PC-3 (cell line): Measurements from ENCODE around the gene CEBPZOS. TPM values are rescaled to one million over a fixed set of nuclear protein-coding genes. Genes with fewer than 3 reads are reported as not detected.

Experiments
- ATAC-seq: fragments of 200-7000 bp; cut with Tn5 transposase; 2 replicates; pipeline ENCODE4 v1.9.1; 2020; ENCODE audit warnings: mild to moderate bottlenecking, moderate library complexity
- BruUV-seq: library from RNA; stranded (reverse); fragments of 400-500 nt; replicated peaks from 2 replicates; lab custom pipeline; 2021; lab: Mats Ljungman, UMichigan
- CTCF ChIA-PET: fragments of 300-600 bp; sonication (Branson Sonifier 250); formaldehyde crosslinking; loops from one replicate; lab custom pipeline; 2022; ENCODE audit warnings: antibody characterized with exemption; lab: Charles Lee
- POLR2A ChIA-PET: fragments of 300-600 bp; sonication (Branson Sonifier 250); formaldehyde crosslinking; loops from one replicate; lab custom pipeline; 2022; ENCODE audit warnings: antibody characterized with exemption; ENCODE audit not compliant: unreplicated experiment; lab: Charles Lee
- DNase-seq: peaks from one replicate; pipeline ENCODE4 v3.0.0-alpha.2; 2015
- H2AFZ ChIP-seq: fragments of 300-600 bp; sonication (generic); 2 replicates; pipeline ENCODE4 v1.6.0; 2016; ENCODE audit warnings: antibody characterized with exemption, low read length
- H3F3A ChIP-seq: fragments of 300-600 bp; sonication (generic); one replicate; pipeline ENCODE4 v1.6.0; 2017; ENCODE audit warnings: antibody characterized with exemption, low read length, control low read depth, mild to moderate bottlenecking; ENCODE audit not compliant: unreplicated experiment
- H3K27ac ChIP-seq: fragments of 300-600 bp; sonication (generic); 2 replicates; pipeline ENCODE4 v1.5.1; 2016; ENCODE audit warnings: mild to moderate bottlenecking, low read length
- H3K27me3 ChIP-seq: fragments of 300-600 bp; sonication (generic); 2 replicates; pipeline ENCODE4 v1.6.1; 2016; ENCODE audit warnings: low read length, mixed read lengths
- H3K36me3 ChIP-seq: fragments of 300-600 bp; sonication (generic); 2 replicates; pipeline ENCODE4 v1.6.1; 2016; ENCODE audit warnings: low read depth, mixed run types, low read length, mixed read lengths
- H3K4me1 ChIP-seq: fragments of 300-600 bp; sonication (generic); 2 replicates; pipeline ENCODE4 v1.5.1; 2016; ENCODE audit warnings: low read length; ENCODE audit not compliant: insufficient read depth
- H3K4me2 ChIP-seq: fragments of 300-600 bp; sonication (generic); 2 replicates; pipeline ENCODE4 v1.6.0; 2016; ENCODE audit warnings: low read length
- H3K4me3 ChIP-seq: fragments of 300-600 bp; sonication (generic); 2 replicates; pipeline ENCODE4 v1.5.1; 2016; ENCODE audit warnings: mild to moderate bottlenecking, low read length, mixed read lengths
- H3K79me2 ChIP-seq: fragments of 300-600 bp; sonication (generic); 2 replicates; pipeline ENCODE4 v1.6.1; 2017; ENCODE audit warnings: low read length, mixed read lengths
- H3K9ac ChIP-seq: fragments of 300-600 bp; sonication (generic); 2 replicates; pipeline ENCODE4 v1.6.0; 2016; ENCODE audit warnings: mild to moderate bottlenecking, low read length
- H3K9me2 ChIP-seq: fragments of 300-600 bp; sonication (generic); replicated peaks from 2 replicates; pipeline ENCODE4 v1.6.1; 2016; ENCODE audit warnings: mixed run types, low read length, mixed read lengths
- H3K9me3 ChIP-seq: fragments of 300-600 bp; sonication (generic); 2 replicates; pipeline ENCODE4 v1.6.1; 2016; ENCODE audit warnings: low read length, mixed read lengths
- H4K20me1 ChIP-seq: fragments of 300-600 bp; sonication (generic); 2 replicates; pipeline ENCODE4 v1.6.1; 2016; ENCODE audit warnings: low read length, mixed read lengths
- EZH2 ChIP-seq: fragments of 300-600 bp; sonication (generic); IDR thresholded peaks from one replicate; pipeline ENCODE4 v1.6.1; 2017; ENCODE audit warnings: antibody characterized with exemption, mild to moderate bottlenecking, low read length; ENCODE audit not compliant: unreplicated experiment
- EZH2phosphoT487 ChIP-seq: fragments of 300-600 bp; sonication (generic); IDR thresholded peaks from 2 replicates; pipeline ENCODE4 v1.6.1; 2018; ENCODE audit warnings: mild to moderate bottlenecking, antibody characterized with exemption, low read length, borderline replicate concordance
- intact Hi-C: fragments of 100-400 bp; cut with micrococcal nuclease; formaldehyde crosslinking; loops from 2 replicates; pipeline ENCODE4 v1.9.0; 2023
- total RNA-seq: library from RNA; depleted of rRNA; stranded (reverse); fragments of >200 nt; gene quantifications from 2 replicates; pipeline ENCODE4 v1.2.3, GENCODE V29; 2014
- TF ChIP-seq, protein P1 (sequence below): fragments of 300-600 bp; sonication (generic); conservative IDR thresholded peaks from 2 replicates; pipeline ENCODE4 v1.5.1; 2017; ENCODE audit warnings: antibody characterized with exemption, low read depth, mild to moderate bottlenecking, low read length

The CEBPZOS gene
- total RNA-seq, 1 experiment from 2014 or later, result 30.8 TPM

DNA sequence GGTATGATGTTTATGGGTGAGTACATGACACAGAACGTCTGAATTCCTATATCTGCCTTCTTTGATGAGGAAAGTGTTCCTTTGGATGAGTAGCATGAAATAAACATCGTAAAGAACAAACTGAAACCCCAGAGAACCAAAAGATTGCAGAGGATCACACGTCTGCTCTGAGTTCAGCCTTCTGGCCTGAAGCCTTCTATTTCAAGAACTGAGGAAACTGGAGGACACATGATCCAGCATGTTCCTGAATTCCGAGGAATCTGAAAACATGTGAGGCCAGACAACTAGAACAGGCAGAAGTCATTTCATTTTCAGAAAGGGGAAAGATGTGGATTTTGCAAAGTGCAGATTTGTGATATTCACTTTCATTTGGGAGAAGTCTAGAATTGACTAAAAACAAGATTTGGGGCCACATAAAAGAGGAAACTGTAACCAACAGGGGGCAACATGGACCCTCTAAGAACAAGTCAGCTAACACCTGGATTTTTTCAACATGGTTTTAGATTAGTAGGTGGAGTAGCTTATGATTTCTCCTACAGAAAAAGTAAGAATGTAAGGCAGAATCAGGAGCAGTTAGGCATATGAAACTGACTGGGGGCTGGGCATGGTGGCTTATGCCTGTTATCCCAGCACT is 16.2 kb upstream of the CEBPZOS start:
- no peak for DNase-seq
- ChIA-PET CTCF (no interaction called here), POLR2A (no interaction called here)
- Histone ChIP-seq H3K36me3 (no peaks in the 10 kb centered on the region), H2AFZ (peak overlapping the region; percentile 40; the same call in 1 of the 2 replicates), H3F3A (no peaks in the 10 kb centered on the region), H3K4me1 (no peaks in the 10 kb centered on the region), H3K4me2 (no peak overlapping the region), H3K9me3 (no peaks in the 10 kb centered on the region), H4K20me1 (no peaks in the 10 kb centered on the region), H3K4me3 (no peak overlapping the region), H3K27me3 (no peaks in the 10 kb centered on the region), H3K9ac (no peak overlapping the region), H3K27ac (no peak overlapping the region), H3K79me2 (no peaks in the 10 kb centered on the region), H3K9me2 (no peaks in the 10 kb centered on the region)
- TF ChIP-seq, protein P1, sequence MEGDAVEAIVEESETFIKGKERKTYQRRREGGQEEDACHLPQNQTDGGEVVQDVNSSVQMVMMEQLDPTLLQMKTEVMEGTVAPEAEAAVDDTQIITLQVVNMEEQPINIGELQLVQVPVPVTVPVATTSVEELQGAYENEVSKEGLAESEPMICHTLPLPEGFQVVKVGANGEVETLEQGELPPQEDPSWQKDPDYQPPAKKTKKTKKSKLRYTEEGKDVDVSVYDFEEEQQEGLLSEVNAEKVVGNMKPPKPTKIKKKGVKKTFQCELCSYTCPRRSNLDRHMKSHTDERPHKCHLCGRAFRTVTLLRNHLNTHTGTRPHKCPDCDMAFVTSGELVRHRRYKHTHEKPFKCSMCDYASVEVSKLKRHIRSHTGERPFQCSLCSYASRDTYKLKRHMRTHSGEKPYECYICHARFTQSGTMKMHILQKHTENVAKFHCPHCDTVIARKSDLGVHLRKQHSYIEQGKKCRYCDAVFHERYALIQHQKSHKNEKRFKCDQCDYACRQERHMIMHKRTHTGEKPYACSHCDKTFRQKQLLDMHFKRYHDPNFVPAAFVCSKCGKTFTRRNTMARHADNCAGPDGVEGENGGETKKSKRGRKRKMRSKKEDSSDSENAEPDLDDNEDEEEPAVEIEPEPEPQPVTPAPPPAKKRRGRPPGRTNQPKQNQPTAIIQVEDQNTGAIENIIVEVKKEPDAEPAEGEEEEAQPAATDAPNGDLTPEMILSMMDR, result no peak
- TF ChIP-seq EZH2phosphoT487 (no peak), EZH2 (no peak)
- intact Hi-C loops, result no loop called here
- no peak for ATAC-seq
- BruUV-seq, result no TSS peak

DNA sequence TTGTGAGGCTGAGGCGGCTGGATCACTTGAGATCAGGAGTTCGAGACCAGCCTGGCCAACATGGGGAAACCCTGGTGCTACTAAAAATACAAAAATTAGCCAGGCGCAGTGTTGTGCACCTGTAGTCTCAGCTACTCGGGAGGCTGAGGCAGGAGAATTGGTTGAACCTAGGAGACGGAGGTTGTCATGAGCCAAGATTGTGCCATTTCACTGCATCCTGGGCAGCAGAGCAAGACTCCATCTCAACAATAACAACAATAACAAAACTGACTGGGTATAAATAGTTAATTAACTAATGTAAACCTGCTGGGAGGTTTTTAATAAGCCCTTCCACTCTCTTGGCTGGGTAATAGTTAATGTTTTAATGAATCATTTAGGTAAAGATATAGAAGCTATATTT is 15.7 kb upstream of the CEBPZOS start:
- no peaks in the 10 kb centered on the region for H3F3A ChIP-seq
- H3K27me3 ChIP-seq, result no peaks in the 10 kb centered on the region
- intact Hi-C loops, result no loop called here
- DNase-seq (no peak), ATAC-seq (no peak)
- no peaks in the 10 kb centered on the region for H3K9me3 ChIP-seq
- no peaks in the 10 kb centered on the region for H4K20me1 ChIP-seq
- no peak overlapping the region for H3K27ac ChIP-seq
- H3K4me1 ChIP-seq, result no peaks in the 10 kb centered on the region
- H3K9me2 ChIP-seq, result no peaks in the 10 kb centered on the region
- TF ChIP-seq, protein P1, result no peak
- TF ChIP-seq EZH2 (no peak), EZH2phosphoT487 (no peak)
- no peak overlapping the region for H3K9ac ChIP-seq
- H2AFZ ChIP-seq, result no peak overlapping the region
- no peaks in the 10 kb centered on the region for H3K36me3 ChIP-seq
- ChIA-PET CTCF (no interaction called here), POLR2A (no interaction called here)
- no peak overlapping the region for H3K4me3 ChIP-seq
- no peaks in the 10 kb centered on the region for H3K79me2 ChIP-seq
- BruUV-seq, result no TSS peak
- no peak overlapping the region for H3K4me2 ChIP-seq

DNA sequence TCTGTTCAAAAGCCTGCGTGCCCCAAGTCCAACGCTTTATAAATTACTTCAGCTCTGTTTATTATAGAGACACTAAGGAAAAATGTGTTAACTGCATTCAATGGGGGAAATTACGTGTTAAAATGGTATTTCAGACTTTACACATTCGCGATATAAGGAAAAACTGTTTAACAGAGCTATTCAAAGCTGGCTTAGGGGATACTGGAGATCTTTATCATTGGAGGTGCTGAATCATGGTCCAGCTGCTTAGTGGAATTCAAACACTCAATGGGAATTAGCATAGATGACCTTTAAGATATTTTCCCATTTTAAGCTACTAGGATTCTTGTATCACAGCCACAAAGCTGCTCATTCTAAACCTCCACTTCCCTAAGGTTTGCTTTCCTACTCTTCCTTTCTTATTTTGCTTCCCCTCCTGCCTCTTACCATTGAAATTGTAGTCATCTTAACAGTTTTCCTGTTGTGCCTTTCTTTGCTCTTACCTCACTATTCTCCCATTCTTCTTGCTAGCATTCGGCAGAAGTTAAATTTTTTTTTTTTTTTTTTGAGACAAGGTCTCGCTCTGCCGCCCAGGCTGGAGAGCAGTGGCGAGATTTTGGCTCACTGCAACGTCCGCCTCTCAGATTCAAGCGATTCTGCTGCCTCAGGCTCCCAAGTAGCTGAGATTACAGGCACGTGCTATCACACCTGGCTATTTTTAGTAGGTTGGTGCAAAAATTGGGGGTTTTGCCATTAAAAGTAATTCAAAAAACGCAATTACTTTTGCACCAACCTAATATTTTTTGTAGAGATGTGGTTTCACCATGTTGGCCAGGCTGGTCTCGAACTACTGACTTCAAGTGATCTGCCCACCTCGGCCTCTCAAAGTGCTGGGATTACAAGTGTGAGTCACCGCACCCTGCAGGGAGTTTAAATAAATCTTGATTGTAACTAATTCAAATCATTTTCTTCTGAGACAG is 14.3 kb upstream of the CEBPZOS start:
- H2AFZ ChIP-seq, result no peak overlapping the region

More for the DNA sequence above, 14.3 kb upstream of the CEBPZOS start:
- intact Hi-C loops, result no loop called here
- POLR2A ChIA-PET, result no interaction called here
- H4K20me1 ChIP-seq, result no peaks in the 10 kb centered on the region
- H3K36me3 ChIP-seq, result no peaks in the 10 kb centered on the region
- H3K4me2 ChIP-seq, result no peak overlapping the region
- H3K27ac ChIP-seq, result no peak overlapping the region
- H3K4me1 ChIP-seq, result no peaks in the 10 kb centered on the region
- H3K9me2 ChIP-seq, result no peaks in the 10 kb centered on the region
- no peaks in the 10 kb centered on the region for H3F3A ChIP-seq
- ATAC-seq (no peak), DNase-seq (no peak)
- no peaks in the 10 kb centered on the region for H3K9me3 ChIP-seq
- no TSS peak for BruUV-seq
- H3K9ac ChIP-seq, result no peak overlapping the region
- CTCF ChIA-PET, result no interaction called here
- no peaks in the 10 kb centered on the region for H3K79me2 ChIP-seq
- no peak for TF ChIP-seq EZH2phosphoT487
- no peak overlapping the region for H3K4me3 ChIP-seq
- no peaks in the 10 kb centered on the region for H3K27me3 ChIP-seq
